Activated CD4-positive, alpha-beta T cell treated with anti-CD3 and anti-CD28 coated beads, Interleukin-10, Interleukin-2, amounts not matched to agents 100 ng/mL and 50 ng/mL, durations not matched to agents 16 hours and 8 hours (primary cell): Measurements from ENCODE around the gene MALSU1.
"Not testable (repeated sequence)": the region's sequence is repeated elsewhere in the genome, so short reads cannot be mapped to it uniquely, and the experiment has no call there.

Source experiments
- DNase-seq: peaks from one replicate; pipeline ENCODE4 v3.0.0-alpha.2; 2020

Gene MALSU1

DNA sequence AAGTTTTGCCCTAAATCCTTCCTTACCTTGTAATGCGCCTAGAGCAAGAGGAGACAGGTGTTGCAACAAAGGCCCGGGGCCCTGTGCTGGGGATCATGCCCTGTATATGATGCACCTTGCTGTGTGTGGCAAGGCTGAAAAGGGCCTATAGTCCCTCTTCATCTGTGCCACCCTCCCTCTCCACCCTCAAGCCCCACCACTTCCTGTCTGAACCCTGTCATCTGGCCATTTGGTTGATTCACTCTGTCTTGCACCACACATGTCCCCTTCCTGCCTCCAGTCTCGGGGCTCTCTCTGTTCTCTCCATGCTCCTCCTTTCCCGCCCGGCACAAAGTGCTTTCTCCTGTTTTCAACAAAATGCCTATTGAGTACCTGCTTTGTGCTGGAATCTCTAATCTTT, 11.5 kb upstream of the MALSU1 start:
- peak; percentile 37 for DNase-seq

DNA sequence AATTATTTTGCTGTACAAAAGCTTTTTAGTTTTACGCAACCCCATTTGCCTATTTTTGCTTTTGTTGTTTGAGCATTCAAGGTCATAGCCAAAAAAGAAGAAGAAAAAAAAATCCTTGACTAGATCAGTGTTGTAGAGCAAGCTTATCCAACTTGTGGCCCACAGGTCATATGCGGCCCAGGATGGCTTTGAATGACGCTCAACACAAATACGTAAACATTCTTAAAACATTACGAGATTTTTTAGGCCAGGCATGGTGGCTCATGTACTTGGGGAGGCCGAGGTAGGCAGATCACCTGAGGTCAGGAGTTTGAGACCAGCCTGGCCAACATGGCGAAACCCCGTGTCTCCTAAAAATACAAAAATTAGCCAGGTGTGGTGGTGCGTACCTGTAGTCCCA, 8.1 kb upstream of the MALSU1 start:
- DNase-seq = no peak

DNA sequence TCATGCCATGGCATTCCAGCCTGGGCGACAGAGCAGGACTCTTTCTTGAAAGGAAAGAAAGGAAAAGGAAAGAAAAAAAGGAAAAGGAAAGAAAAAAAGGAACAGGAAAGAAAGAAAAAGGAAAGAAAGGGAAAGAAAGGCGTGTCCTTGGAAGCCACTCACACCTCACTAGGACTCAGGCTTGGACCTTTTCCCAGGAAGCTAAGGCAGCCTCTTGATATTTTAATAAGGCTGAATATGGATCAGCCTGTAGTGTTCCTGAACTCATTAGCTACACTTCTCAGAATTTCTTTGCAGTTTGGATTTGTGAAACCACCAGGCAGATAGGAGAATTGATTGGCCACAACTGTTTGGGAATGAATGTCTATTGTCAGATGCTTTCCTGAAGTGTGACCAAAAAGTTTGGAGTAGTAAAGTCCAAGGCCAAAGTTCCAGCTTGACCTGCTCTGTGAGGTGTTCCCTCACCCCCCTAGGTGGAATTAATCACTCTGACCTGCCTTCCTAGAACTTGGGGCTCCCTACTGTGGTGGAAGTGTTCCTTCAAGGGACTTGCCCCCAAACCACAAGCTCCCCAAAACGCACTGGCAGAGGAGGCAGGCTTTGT, 7.1 kb upstream of the MALSU1 start:
- no peak for DNase-seq

DNA sequence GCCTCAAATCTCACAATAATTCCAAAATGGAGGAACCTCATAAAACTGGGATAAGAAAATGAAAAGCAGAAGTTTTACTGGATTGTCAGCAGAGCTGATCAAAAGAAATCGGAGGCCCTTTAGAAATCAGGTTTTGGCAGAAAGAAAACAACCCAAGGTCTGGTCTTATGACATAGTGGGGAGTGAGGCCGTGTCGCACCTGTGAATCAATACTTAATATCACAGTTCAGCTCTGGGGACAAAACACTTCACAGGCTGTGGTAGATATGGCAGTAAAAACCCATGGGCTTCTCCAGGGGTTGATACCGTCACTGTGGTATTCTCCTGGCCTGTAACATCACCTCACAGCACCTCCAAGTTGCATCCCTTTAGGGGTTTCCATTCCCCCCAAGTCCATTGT, 6.5 kb upstream of the MALSU1 start:
- DNase-seq = no peak

DNA sequence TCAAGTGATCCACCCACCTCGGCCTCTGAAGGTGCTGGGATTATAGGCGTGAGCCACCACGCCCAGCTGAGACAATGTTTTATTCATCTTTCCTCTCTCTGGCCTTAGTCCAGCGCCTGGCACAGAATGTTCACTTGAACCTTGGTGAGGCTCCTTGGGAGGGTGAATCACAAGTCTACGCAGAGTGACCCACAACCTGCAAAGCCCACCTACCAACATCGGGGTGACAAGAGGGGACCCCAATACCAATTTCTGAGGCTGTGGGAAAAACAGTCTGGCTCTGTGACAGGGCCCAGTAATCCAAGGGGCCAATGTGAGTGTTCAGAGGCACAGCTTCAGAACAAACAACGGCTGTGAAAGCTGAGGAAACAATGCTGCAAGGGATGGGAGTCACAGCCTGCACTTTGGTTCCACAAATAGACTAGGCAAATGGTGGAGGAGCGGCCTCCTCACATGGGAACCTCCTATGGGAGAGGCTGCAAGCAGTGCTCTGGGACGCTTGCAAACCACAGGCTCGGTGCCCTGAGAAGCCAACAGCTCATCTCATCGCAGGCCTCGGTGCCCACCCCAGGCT, 5.6 kb upstream of the MALSU1 start:
- DNase-seq = no peak

DNA sequence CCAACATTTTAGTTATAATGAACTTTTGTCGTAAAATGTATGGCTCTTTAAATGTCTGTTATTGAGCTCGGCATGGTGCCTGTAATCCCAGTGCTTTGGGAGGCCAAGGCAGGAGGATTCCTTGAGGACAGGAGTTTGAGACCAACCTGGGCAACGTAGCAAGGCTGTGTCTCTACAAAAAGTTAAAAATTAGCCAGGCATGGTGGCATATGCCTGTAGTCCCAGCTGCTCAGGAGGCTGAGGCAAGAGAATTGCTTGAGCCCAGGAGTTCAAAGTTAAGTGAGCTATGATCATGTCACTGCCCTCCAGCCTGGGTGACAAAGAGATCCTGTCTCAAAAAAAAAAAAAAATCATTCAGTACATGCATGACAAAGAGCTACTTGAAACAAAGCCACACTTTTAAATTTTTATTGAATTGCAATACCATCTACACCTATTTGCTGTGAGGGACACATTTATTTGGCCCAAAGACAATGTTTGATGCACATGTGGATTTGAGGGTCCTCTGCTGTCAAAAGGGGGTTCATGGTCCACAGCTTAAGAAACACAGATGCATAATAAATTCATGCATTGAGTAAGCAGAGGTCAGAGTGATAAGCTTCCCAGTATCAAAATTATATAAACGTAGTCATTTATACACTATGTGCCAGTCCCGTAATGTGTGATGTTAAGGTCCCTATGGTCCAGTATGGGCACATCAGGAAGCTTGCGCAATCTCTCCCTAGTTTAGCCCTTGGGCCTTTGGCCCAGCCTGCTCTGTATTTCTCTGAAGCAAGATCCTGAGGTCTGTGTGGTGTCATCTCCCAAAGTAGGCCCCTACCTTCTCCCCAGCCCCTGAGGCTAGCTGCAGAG, 4.4 kb upstream of the MALSU1 start:
- no peak for DNase-seq

DNA sequence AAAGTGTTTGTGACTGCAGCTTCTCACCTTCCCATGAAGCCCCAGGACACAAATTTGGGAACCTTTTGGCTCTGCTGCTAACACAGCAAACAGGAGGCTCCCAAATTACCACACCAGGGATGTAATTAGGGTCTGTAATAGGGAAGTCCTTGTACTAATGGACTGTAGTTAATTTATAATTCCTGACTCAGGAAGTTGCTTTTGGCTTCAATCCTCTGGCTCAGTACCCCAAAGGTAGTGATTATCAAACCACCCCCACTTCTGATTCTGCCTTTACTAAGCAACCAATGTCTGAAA, 3.8 kb upstream of the MALSU1 start:
- DNase-seq = no peak

DNA sequence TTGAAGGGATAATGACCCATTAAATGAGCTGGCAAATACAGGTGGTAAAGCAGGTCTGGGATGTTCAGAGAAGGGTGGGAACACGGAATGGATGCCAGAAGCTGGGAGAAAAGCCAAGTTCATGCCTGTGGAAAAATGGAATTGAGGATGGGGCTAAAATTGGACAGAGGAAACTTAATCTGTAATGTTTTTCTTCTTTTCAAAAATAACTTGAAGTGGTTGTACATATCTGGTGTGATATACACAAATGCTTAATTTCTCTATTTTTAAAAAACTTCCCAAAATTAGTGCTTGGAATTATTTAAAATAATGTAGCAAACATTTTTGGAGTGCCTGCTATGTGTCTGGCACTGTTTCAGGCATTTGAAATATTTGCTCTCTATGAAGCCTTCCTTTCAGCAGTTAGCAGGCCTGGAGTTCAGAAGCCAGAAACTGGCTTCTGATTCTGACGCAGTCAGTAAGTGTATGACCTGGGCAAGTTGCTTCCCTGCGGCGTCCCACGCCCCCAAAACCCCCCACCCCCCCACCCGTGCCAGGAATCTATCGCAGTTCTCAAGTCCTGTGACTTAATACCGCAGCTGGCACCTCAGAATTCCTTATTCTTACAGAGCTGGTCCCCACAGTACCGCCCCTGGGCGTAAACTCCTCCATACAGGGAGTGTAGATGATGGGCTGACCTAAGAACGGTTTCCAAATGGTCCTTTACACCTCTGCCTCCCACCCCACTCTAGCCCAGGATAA, 828 bp upstream of the MALSU1 start:
- DNase-seq = no peak

DNA sequence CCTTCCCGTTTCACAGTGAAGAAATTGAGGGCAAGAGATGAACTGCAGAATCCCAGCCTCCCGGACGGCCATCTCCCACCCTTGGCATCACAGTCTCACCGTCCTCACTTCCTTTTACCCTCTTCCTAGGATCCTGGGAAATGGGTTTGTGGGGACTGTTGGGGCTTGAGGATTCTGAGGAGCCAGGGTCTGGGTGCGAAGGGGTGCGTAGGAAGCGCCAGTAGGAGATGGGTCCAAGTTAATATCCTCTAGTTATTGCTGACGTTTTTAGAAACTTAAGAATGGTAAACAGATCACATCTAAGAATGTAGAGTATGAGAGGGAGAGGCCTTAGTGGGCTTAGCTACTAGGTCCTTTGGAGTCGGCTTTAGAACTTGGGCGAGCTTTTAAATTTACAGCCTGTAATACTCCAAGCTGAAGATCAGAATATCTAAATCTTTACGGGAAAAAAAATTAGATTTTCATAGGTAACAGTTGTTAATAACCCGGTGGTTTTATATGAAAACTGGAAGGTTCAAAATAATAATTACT, 696 bp downstream of the MALSU1 start:
- DNase-seq = no peak

DNA sequence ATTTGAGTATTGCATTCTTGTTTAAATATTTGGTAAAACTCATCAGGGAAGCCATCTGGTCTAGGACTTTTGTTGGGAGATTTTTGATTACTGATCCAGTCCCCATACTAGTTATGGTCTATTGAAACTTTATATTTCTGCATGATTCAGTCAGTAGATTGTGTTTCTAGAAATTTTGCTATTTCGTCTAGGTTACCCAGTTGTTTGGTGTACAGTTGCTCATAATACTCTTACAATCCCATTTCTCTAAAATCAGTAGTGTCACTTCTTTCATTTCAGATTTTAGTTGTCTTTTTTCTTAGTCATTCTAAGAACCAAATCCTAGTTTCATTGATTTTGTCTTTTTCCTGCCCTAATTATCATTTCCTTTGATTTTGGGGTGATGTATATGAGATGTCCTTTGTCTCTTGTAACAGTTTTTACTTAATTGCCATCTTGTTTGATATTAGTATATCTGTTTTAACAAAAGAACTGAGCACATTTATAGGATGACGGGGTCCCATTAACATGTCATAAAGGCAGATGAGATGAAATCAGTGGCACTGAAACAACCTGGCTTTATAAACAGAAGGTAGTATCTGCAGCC, 7.9 kb downstream of the MALSU1 start:
- peak; percentile 37 for DNase-seq

DNA sequence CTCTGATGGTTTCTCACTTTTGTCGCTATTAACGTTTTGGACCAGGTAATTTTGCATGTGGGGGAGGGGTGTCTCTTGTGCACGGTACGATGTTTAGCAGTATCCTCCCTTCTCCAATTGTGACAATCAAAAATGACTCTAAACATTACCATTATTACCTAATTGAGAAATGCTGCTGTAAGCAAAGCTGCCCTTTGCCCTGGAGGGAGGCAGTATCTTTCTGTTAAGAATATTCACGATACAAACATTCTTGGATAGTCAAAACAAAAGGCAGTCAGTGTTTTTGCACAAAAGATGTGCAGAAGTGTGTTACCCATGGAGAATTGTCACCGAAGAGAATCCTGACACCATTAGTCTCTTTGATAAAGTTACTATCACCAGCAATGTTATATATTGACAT, 9.6 kb downstream of the MALSU1 start:
- DNase-seq = no peak

DNA sequence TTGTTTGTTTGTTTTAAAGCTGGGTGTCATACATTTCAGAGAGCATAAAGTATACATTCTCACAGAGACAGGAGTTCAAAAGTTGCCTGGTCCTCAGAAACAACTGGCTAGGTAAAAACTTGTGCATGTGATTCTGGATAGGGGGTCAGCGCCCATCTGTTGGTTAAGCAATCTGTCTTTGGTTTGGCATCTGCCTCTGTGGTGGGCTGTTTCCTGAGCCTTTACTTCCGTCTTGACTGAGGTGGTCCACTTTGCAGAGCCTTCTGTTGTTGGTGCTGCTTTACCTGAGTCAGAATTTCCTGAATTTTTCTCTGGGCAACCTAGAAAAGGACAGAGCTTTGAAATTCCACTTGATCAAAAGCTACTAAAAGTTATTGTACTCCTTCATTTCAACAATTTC, 13.0 kb downstream of the MALSU1 start:
- not testable (repeated sequence) for DNase-seq

DNA sequence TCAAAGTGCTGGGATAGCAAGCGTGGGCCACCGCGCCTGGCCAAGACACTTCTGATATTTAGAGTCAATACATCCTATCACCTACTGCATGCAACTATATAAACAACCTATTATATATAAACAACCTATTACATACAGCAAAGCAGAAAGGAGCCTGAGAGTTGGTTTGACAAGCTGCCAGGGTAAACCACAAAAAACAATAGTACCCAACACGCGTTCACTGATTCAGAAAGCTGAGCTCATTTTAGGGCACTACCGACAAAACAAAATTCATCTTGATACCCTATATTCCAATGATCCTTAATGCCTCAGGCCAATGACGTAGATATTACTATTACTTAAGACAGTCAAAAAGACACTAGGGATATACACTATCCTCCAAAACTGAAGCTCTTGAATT, 16.2 kb downstream of the MALSU1 start:
- DNase-seq = no peak

DNA sequence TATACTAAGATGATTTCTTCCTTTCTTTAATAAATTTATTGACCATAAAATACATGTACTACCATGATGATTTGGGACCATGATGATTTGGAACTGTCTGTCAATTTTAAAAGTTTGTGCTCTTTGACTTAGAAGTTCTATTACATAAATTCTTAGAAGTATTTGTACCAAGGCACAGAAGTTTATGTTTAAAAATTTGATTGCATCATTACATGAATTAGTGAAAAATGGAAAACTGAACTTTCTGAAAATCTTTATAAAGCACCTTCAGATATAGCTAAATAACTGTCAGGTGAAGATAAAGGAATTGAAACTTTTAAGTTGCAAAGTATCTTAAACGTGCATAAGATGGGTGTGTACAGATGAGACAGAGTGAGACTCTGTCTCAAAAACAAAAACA, 32.0 kb downstream of the MALSU1 start:
- no peak for DNase-seq

DNA sequence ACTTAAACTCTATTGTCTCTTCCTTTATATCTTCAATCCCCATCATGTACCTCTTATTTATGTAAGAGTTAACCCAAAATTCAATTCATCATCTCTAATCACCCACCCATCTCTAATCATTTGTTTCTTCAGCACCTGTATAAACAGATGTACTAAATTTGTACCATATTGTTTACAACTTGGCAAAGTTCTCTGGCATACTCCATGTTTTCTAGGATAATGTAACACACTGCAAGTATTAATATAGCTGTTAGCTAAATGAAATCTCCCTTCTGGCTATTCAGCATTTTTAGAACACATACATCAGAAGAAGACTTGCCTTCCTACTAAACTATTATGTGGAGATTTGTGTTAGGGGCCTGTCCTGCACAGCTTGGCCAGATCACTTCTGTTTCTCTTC, 33.1 kb downstream of the MALSU1 start:
- no peak for DNase-seq

DNA sequence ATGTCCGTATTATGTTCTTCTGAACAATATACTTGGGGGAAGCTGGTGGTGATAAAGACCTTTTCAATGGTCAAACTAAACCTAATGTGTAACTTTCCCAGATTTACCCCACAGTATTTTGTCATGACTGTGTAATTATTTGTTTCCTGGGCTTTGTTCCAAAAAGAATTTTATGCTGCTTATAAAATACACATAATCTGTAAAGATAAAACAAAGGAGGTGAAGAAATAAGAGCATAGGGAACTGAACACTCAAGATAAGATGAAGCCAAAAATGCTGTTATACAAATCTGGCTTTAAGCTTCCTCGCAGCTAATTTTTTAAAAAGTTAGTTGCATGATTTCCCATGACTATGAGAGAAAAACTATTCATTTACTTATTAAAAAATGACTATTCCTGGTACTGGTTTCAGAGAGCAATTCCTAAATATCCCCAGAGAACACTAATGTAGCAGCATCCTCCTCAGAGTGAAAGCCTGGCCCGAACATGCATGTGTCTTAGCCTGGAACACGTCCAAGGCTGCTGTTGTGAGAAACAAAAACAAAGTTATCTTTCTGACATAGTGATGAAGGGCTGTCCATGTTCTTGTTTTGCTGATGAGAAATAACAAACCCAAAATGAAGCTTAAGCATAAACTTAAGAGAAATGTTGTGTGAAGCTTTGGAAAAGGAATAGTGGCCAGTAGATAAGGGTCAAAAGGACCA, 33.9 kb downstream of the MALSU1 start:
- DNase-seq = no peak

DNA sequence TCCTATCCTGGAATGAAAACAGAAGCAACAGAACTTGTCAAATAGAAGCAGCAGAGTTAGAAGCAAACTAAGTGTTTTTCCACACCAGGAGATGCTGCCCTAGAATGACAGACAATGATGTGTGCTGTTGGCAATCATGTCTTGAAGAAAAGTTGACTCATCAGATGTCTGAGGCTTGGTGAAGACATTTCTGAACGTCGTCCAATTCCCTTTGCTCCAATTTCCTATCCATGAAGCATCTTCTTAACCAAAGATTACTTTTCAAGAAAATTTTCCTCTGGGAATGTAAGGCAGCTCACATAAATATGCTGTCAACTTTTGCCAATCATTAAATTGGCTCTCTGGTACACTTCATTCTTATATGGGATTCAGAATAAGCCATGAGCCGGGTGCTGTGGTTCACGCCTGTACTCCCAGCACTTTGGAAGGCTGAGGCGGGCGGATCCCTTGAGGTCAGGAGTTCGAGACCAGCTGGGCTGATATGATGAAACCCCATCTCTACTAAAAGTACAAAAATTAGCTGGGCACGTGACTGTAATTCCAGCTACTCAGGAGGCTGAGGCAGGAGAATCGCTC, 34.6 kb downstream of the MALSU1 start:
- DNase-seq = no peak

DNA sequence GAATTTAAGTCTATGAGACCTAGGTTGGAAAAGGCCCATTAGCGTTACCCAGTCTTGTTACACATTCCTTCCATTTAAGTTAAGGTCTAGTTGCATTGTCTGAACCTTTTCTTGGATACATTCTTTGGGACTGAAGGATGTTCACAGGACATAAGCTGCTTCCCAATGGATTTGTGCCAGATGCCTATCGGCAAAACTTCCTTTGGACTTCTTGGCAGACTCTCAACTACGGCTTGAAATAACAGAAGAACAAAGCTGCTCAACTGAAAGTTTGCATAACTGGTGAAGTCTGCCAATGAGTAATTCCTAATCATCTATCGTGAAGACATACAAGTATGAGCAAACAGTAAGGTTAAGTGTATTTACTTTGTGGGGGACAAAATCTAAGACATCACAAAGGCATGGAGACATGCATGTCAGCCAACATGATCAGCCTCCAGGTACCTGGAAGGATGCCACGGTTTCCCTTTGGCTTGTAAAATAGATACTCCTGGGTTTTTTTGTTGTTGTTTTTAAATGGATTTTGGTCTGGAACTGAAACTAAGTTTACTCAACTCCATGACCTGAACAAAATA, 35.4 kb downstream of the MALSU1 start:
- DNase-seq = no peak

DNA sequence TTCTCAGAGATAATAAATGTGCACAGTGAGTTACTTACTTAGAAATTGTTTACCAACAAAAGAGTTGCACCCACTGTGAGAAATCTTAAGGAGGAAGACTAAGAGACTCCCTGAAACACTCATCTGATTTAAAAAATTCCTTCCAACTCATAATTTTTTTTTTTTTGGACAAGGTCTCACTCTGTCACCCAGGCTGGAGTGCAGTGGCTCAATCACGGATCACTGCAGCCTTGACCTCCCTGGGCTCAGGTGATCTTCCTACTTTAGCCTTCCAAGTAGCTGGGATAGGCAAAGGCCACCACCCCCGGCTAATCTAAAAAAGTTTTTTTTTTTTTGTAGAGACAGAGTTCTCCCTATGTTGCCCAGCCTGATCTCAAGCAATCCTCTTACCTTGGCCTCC, 36.0 kb downstream of the MALSU1 start:
- DNase-seq = no peak

DNA sequence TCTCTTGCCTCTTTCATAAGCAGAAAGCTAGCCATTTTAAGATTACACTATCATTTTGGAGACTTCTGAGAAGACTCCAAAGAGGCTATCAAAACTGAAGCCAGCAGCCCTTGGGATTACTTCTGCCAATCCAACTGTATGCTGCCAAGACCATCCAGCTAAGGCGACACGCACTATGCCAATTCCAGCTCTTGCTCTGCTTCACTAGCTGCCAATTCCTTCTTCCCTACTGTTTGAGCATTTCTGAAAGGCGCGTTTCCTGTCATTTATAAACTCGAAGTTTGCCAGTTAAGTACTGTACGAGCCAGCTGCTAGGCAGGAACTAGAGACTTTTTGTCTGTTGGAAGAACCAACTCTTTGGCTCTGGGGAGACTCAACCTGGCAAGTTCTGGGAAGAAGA, 36.5 kb downstream of the MALSU1 start:
- no peak for DNase-seq

DNA sequence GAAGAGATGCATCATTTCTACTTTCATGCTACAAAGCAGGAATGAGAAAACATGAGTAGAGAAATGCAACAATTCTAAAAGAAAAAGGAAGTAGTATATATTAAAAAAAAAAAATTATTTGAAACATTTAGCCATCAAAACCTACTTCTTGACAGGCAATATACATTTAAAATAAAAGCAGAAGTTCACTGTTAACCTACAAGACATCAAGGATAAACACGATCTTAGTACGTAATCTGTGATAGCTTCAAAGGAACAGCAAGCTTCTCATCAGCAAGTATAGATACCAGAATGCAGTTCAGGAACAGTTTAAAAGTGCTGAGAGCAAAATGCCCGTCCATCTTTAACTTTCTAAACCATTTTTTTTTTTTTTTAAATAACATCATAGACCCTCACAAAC, 36.9 kb downstream of the MALSU1 start:
- no peak for DNase-seq

DNA sequence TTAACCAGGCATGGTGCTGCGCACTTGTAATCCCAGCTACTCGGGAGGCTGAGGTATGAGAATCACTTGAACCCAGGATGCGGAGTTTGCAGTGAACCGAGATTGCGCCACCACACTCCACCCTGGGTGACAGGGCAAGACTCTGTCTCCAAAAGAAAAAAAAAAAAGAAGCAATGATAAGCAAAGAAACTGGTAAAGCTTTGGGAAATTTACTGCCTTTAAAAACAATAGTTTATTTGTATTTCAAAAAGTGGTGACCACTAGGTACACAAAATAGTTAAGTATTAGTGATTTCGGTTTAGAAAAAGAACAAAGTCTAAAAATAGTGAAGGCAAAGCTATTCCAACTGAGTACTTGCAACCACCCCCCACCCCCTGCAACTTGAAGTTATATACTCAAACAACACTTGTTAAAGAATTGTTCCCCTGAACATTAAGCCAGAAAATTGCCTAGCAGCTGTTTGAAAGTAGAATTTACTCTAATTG, 37.7 kb downstream of the MALSU1 start:
- DNase-seq = no peak
